HEK293T (cell line): ENCODE measurements around the gene CLSTN1.

ENCODE experiments used
- BHLHE40 ChIP-seq: fragments of 450-650 bp; IDR thresholded peaks from 2 replicates; pipeline ENCODE4 v1.6.1; 2016; ENCODE audit warnings: mild to moderate bottlenecking, moderate library complexity, borderline replicate concordance
- CTBP1 ChIP-seq: fragments of 450-650 bp; IDR thresholded peaks from 2 replicates; pipeline ENCODE4 v1.6.1; 2016; ENCODE audit warnings: borderline replicate concordance
- ELF4 ChIP-seq: fragments of 450-650 bp; IDR thresholded peaks from 2 replicates; pipeline ENCODE4 v1.6.1; 2017; ENCODE audit warnings: antibody characterized with exemption
- FOXA1 ChIP-seq: fragments of 450-650 bp; IDR thresholded peaks from 2 replicates; pipeline ENCODE4 v1.6.1; 2016; ENCODE audit warnings: mild to moderate bottlenecking
- FOXK2 ChIP-seq: fragments of 450-650 bp; IDR thresholded peaks from 2 replicates; pipeline ENCODE4 v1.6.1; 2016; ENCODE audit warnings: mild to moderate bottlenecking
- FOXM1 ChIP-seq: fragments of 450-650 bp; IDR thresholded peaks from 2 replicates; pipeline ENCODE4 v1.6.1; 2017; ENCODE audit warnings: mild to moderate bottlenecking, borderline replicate concordance
- HDGF ChIP-seq: fragments of 450-650 bp; IDR thresholded peaks from 2 replicates; pipeline ENCODE4 v1.6.1; 2017; ENCODE audit warnings: antibody characterized with exemption, borderline replicate concordance
- L3MBTL2 ChIP-seq: fragments of 450-650 bp; conservative IDR thresholded peaks from 2 replicates; pipeline ENCODE4 v1.6.1; 2016; ENCODE audit warnings: mild to moderate bottlenecking
- NFRKB ChIP-seq: fragments of 450-650 bp; IDR thresholded peaks from 2 replicates; pipeline ENCODE4 v1.6.1; 2016; ENCODE audit warnings: mild to moderate bottlenecking, moderate library complexity
- SP1 ChIP-seq: fragments of 450-650 bp; IDR thresholded peaks from 2 replicates; pipeline ENCODE4 v1.6.1; 2017
- SUZ12 ChIP-seq: fragments of 450-650 bp; IDR thresholded peaks from 2 replicates; pipeline ENCODE4 v1.6.1; 2016; ENCODE audit warnings: mild to moderate bottlenecking
- TARDBP ChIP-seq: fragments of 450-650 bp; IDR thresholded peaks from 2 replicates; pipeline ENCODE4 v1.6.1; 2016
- ZNF384 ChIP-seq: fragments of 450-650 bp; IDR thresholded peaks from 2 replicates; pipeline ENCODE4 v1.6.1; 2016
- TF ChIP-seq, protein P1 (sequence below): fragments of 450-650 bp; IDR thresholded peaks from 2 replicates; pipeline ENCODE4 v1.6.1; 2016

DNA sequence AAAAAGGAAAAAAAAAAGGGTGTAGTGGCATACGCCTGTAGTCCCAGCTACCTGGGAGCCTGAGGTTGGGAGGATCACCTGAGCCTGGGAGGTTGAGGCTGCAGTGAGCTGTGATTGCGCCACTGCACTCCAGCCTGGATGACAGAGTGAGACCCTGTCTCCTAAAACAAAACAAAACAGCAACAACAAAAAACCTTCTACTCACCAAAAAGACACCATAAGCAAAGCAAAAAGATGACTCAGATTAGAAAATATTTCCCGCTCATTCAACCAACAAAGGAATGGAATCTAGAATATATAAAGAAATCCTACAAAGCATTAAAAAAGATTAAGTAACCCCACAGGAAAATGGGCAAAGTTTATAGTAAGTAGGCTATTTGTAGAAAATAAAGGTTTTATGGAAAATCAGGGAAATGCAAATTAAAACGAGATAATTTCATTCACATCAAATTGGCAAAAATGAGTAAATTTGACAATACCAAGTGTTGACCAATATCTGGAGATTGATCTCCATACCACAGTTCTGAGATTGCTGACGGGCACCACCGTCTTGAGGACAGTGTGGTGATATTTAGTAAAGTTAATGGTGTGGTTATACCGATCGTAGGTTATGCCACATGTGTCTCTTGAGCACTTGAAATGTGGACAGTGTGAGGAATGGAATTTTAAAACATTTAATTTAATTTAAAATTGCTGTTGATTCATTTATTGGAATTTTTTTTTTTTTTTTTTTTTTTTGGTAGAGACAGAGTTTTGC is 118.2 kb downstream of the CLSTN1 start:
- no peak for TF ChIP-seq FOXA1
- TF ChIP-seq TARDBP, result no peak
- no peak for TF ChIP-seq FOXM1
- no peak for TF ChIP-seq HDGF
- no peak for TF ChIP-seq BHLHE40
- no peak for TF ChIP-seq ZNF384
- no peak for TF ChIP-seq SP1
- TF ChIP-seq ELF4, result no peak
- TF ChIP-seq L3MBTL2, result no peak
- TF ChIP-seq, protein P1, sequence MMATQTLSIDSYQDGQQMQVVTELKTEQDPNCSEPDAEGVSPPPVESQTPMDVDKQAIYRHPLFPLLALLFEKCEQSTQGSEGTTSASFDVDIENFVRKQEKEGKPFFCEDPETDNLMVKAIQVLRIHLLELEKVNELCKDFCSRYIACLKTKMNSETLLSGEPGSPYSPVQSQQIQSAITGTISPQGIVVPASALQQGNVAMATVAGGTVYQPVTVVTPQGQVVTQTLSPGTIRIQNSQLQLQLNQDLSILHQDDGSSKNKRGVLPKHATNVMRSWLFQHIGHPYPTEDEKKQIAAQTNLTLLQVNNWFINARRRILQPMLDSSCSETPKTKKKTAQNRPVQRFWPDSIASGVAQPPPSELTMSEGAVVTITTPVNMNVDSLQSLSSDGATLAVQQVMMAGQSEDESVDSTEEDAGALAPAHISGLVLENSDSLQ, result no peak
- TF ChIP-seq CTBP1, result no peak
- no peak for TF ChIP-seq FOXK2
- TF ChIP-seq NFRKB, result no peak
- no peak for TF ChIP-seq SUZ12
